ENCODE measurements around the gene AK5. TPM values are rescaled to one million over a fixed set of nuclear protein-coding genes. Genes with fewer than 3 reads are reported as not detected.

AK5 gene
- total RNA-seq, 1 experiment from 2014 or later = 3.8 TPM

GRCh38 chr1:77361621-77362020 lies 79.8 kb downstream of the AK5 start:
- Histone ChIP-seq H3K9ac (ENCODE audit: low read length) (no peak overlapping the region), H3F3A (ENCODE audit: low read length, unreplicated experiment) (no peaks in the 10 kb centered on the region), H3K27me3 (ENCODE audit: low read length) (no peaks in the 10 kb centered on the region), H3K9me2 (replicated peaks; ENCODE audit: low read length) (no peaks in the 10 kb centered on the region; the same call in 1 of the 2 replicates), H3K79me2 (ENCODE audit: low read length) (no peaks in the 10 kb centered on the region), H3K36me3 (ENCODE audit: low read depth, low read length) (no peaks in the 10 kb centered on the region), H3K4me3 (ENCODE audit: low read length) (no peak overlapping the region), H3K4me2 (ENCODE audit: low read length) (no peak overlapping the region), H2AFZ (ENCODE audit: low read length) (no peak overlapping the region), H3K27ac (ENCODE audit: low read length) (no peak overlapping the region), H3K4me1 (ENCODE audit: insufficient read depth, low read length) (no peaks in the 10 kb centered on the region), H3K9me3 (ENCODE audit: low read length) (no peaks in the 10 kb centered on the region), H4K20me1 (ENCODE audit: low read length) (no peaks in the 10 kb centered on the region)
- no peak for DNase-seq
- intact Hi-C loops (cut with micrococcal nuclease) = no loop called here
- TF ChIP-seq EZH2 (IDR thresholded peaks at IDR 0.05; ENCODE audit: low read length, unreplicated experiment) (no peak), EZH2phosphoT487 (IDR thresholded peaks at IDR 0.05; ENCODE audit: borderline replicate concordance, low read length) (no peak), CTCF (conservative IDR thresholded peaks at IDR 0.05; ENCODE audit: low read depth, low read length) (no peak)
- CTCF ChIA-PET = no interaction called here
- POLR2A ChIA-PET (ENCODE audit: unreplicated experiment) = no interaction called here
- ATAC-seq = no peak
- no TSS peak for BruUV-seq (replicated peaks)

GRCh38 chr1:77370161-77370560 lies 88.3 kb downstream of the AK5 start:
- Histone ChIP-seq H3K27me3 (ENCODE audit: low read length) (no peaks in the 10 kb centered on the region), H3K79me2 (ENCODE audit: low read length) (no peaks in the 10 kb centered on the region), H2AFZ (ENCODE audit: low read length) (no peak overlapping the region), H3K9me2 (replicated peaks; ENCODE audit: low read length) (no peaks in the 10 kb centered on the region), H3K9me3 (ENCODE audit: low read length) (no peaks in the 10 kb centered on the region), H3K9ac (ENCODE audit: low read length) (peak overlapping the region; percentile 41), H3K4me2 (ENCODE audit: low read length) (peak overlapping the region; percentile 53; the same call in 1 of the 2 replicates), H3K36me3 (ENCODE audit: low read depth, low read length) (no peaks in the 10 kb centered on the region), H3K4me3 (ENCODE audit: low read length) (no peak overlapping the region), H3K4me1 (ENCODE audit: insufficient read depth, low read length) (peaks cover 22% of the 10 kb centered on the region), H4K20me1 (ENCODE audit: low read length) (no peaks in the 10 kb centered on the region), H3K27ac (ENCODE audit: low read length) (peak overlapping the region; percentile 89), H3F3A (ENCODE audit: low read length, unreplicated experiment) (no peaks in the 10 kb centered on the region)
- intact Hi-C loops (cut with micrococcal nuclease) = no loop called here
- POLR2A ChIA-PET (ENCODE audit: unreplicated experiment) = no interaction called here
- no peak for DNase-seq
- no peak for ATAC-seq
- CTCF ChIA-PET = interaction anchor here (0.6 kb wide), 1 partner anchor 326 kb away, joined by 3 read pairs; no protein-coding TSS in a partner anchor
- TF ChIP-seq EZH2phosphoT487 (IDR thresholded peaks at IDR 0.05; ENCODE audit: borderline replicate concordance, low read length) (no peak), EZH2 (IDR thresholded peaks at IDR 0.05; ENCODE audit: low read length, unreplicated experiment) (no peak)
- no TSS peak for BruUV-seq (replicated peaks)

- H3K9me3 ChIP-seq (ENCODE audit: low read length) = no peaks in the 10 kb centered on the region
- intact Hi-C loops (cut with micrococcal nuclease) = no loop called here
- peak overlapping the region; percentile 53 for H3K4me2 ChIP-seq (ENCODE audit: low read length)
- CTCF ChIA-PET = interaction anchor here (0.6 kb wide), 1 partner anchor 325 kb away, joined by 3 read pairs; no protein-coding TSS in a partner anchor
- no peaks in the 10 kb centered on the region for H3K9me2 ChIP-seq (replicated peaks; ENCODE audit: low read length)
- no peaks in the 10 kb centered on the region for H4K20me1 ChIP-seq (ENCODE audit: low read length)
- H3K79me2 ChIP-seq (ENCODE audit: low read length) = no peaks in the 10 kb centered on the region
- H3K36me3 ChIP-seq (ENCODE audit: low read depth, low read length) = no peaks in the 10 kb centered on the region
- POLR2A ChIA-PET (ENCODE audit: unreplicated experiment) = no interaction called here
- peak overlapping the region; percentile 41 for H3K9ac ChIP-seq (ENCODE audit: low read length)
- H3F3A ChIP-seq (ENCODE audit: low read length, unreplicated experiment) = no peaks in the 10 kb centered on the region
- no peaks in the 10 kb centered on the region for H3K27me3 ChIP-seq (ENCODE audit: low read length)
- H3K27ac ChIP-seq (ENCODE audit: low read length) = peak overlapping the region; percentile 89
- no peak overlapping the region for H2AFZ ChIP-seq (ENCODE audit: low read length)
- ATAC-seq (peak; percentile 99), DNase-seq (peak; percentile 88)
- BruUV-seq (replicated peaks) = no TSS peak
- TF ChIP-seq EZH2phosphoT487 (IDR thresholded peaks at IDR 0.05; ENCODE audit: borderline replicate concordance, low read length) (no peak), EZH2 (IDR thresholded peaks at IDR 0.05; ENCODE audit: low read length, unreplicated experiment) (no peak), CTCF (conservative IDR thresholded peaks at IDR 0.05; ENCODE audit: low read depth, low read length) (no peak)
- no peak overlapping the region for H3K4me3 ChIP-seq (ENCODE audit: low read length)
- H3K4me1 ChIP-seq (ENCODE audit: insufficient read depth, low read length) = peaks cover 22% of the 10 kb centered on the region
These were observed 88.9 kb downstream of the AK5 start for GRCh38 chr1:77370583-77371306.
